Hematopoietic multipotent progenitor cell (in vitro differentiated cells): ENCODE measurements around the gene ADGRF1. TPM values are rescaled to one million over a fixed set of nuclear protein-coding genes. Genes with fewer than 3 reads are reported as not detected.

ENCODE experiments used
- total RNA-seq: library from RNA; depleted of rRNA; stranded (reverse); fragments of >200 nt; gene quantifications from one replicate; pipeline ENCODE4 v1.2.3, GENCODE V29; 2012

ADGRF1 gene
- total RNA-seq, 1 donor = 0.27 TPM

Other genes starting within 250 kb of the ADGRF1 start
- not detected for gene MEP1A, start 248.9 kb downstream of the ADGRF1 start, total RNA-seq
- gene ADGRF5, start 120.4 kb downstream of the ADGRF1 start, total RNA-seq = under 0.01 TPM